ENCODE measurements around the gene PODXL2.

Gene PODXL2

GRCh38 chr3:127606086-127606805 is 22.7 kb upstream of the PODXL2 start:
- no peak for DNase-seq (ENCODE audit: low read depth)

GRCh38 chr3:127606981-127607595 is 21.9 kb upstream of the PODXL2 start:
- DNase-seq (ENCODE audit: low read depth): no peak

DNA sequence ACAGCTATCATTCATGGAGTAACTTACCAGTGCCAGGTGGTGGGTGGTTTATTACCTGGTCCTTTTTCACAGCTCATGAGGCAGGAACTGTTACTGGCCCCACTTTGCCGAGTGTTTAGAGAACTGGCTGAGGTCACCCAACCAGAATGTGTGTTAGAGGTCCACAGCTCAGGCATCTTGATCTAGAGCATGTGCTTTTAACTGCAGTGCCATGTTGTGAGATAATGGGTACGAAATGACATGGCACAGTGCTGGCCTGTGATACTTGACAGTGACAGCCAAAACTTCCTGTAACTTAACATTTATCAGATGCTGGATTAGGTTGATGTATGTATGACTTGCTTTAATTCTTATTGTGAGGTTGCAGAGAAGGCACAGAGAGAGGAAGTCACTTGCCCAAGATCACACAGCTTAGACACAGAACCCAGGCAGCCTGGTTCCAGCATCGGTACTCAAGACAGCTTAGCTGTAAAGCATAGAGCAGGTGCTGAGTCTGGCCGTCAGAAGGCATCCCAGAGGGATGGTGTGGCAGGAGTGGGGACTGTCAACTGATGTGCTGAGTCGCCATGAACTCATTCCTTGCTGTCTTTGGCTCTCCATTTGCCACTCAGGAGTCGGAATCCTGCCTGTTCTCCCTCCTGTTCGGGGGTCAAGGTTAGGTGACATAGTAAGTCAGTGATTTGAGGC is 21.2 kb upstream of the PODXL2 start:
- DNase-seq (ENCODE audit: low read depth): no peak

DNA sequence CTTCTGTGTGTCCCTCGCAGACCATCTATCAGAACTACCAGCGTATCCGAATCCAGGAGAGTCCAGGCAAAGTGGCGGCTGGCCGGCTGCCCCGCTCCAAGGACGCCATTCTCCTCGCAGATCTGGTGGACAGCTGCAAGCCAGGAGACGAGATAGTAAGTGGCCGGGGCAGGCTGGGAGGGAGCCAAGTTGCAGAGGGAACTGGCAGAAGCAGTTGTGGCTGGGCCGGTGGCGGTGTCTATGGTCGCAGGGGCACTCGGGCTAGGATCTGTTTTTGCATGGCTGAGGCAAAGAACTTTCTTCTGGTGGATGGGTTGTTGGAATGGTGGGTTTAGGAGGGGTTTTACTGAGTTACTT is 20.6 kb upstream of the PODXL2 start:
- DNase-seq (ENCODE audit: low read depth): no peak

- DNase-seq (ENCODE audit: low read depth): no peak
Measured at GRCh38 chr3:127610105-127610504, 18.9 kb upstream of the PODXL2 start.

GRCh38 chr3:127611251-127611650 is 17.7 kb upstream of the PODXL2 start:
- no peak for DNase-seq (ENCODE audit: low read depth)

DNA sequence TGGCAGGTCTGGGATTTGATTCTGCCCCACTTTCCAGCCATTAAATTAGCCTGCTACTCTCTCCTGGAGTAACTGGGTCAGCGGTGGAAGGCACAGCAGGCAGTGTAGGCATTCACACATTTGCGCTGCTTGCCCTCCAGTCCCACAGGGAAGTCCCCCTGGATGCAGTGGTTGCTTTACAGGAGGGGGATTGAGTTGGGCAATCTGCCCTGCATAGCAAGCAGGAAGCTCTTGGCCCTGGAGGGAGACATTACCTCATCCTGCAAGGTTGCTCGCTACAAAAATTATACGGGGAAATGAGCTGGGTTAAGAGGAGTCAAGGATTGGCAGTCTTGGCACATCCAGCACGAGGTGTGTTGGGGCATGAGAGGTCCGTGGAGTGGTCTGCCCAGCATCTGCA is 16.0 kb upstream of the PODXL2 start:
- no peak for DNase-seq (ENCODE audit: low read depth)

DNA sequence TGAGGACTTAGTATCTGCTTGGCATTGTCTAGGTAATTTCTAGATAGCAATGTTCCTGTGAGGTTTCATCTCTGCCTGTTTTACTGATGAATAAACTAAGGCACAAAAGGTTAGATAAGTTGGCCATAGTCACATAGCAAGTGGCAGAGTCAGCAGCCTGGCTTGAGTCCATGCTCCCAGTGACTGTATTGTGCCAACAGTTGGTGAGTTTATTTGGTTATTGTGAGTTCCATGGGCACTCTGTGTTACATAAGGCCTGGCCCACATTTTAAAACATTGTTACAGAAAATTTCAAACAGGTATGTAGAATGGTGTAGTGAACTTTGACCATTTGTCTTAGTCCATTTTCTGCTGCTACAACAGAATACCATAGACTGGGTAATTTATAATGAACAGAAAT is 15.6 kb upstream of the PODXL2 start:
- no peak for DNase-seq (ENCODE audit: low read depth)

GRCh38 chr3:127614928-127615589 is 13.9 kb upstream of the PODXL2 start:
- no peak for DNase-seq (ENCODE audit: low read depth)

GRCh38 chr3:127615631-127616305 is 13.2 kb upstream of the PODXL2 start:
- no peak for DNase-seq (ENCODE audit: low read depth)

DNA sequence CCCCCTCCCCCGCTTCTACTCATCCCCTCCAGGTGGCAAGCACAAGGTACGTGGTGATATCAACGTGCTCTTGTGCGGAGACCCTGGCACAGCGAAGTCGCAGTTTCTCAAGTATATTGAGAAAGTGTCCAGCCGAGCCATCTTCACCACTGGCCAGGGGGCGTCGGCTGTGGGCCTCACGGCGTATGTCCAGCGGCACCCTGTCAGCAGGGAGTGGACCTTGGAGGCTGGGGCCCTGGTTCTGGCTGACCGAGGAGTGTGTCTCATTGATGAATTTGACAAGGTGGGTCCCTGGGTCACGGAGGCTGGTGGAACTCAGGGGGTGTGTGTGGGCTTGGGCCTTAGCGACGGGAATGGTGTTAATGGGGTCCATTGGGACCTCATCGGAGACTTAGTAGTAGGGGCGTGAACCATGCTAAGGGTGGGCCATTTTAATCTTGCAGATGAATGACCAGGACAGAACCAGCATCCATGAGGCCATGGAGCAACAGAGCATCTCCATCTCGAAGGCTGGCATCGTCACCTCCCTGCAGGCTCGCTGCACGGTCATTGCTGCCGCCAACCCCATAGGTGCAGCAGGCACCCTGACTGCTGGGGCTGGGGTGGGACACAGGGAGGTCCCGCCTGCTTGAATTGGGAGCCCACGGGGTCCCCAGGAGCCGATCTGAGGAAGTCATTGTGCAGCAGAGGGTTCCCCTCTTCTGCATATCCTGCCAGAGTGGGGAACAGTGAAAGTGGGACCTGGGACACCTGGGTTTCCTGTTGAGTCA is 12.0 kb upstream of the PODXL2 start:
- DNase-seq (ENCODE audit: low read depth): no peak

GRCh38 chr3:127618891-127619290 is 10.1 kb upstream of the PODXL2 start:
- DNase-seq (ENCODE audit: low read depth): no peak

DNA sequence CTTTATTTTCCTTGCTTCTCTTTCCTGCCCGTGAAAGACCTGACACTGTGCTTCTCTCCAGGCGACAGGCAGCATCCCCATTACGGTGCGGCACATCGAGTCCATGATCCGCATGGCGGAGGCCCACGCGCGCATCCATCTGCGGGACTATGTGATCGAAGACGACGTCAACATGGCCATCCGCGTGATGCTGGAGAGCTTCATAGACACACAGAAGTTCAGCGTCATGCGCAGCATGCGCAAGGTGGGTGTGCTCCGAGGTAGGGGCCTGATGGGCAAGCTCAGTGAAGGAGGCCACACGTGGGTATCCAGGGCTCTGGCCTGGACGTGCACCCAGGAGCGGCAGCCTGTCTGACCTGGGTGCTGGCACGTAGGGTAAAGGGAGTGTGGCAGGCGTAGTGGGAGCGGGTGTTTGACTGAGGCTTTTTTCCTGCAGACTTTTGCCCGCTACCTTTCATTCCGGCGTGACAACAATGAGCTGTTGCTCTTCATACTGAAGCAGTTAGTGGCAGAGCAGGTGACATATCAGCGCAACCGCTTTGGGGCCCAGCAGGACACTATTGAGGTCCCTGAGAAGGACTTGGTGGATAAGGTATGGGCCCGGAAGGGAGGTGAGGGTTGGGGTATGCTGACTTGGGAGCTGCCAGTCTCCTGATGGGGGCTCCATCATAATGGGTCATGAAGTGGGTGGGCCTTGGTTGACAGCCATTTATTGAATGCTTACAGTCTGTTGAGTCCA is 8.2 kb upstream of the PODXL2 start:
- no peak for DNase-seq (ENCODE audit: low read depth)

GRCh38 chr3:127622031-127622430 is 7.0 kb upstream of the PODXL2 start:
- DNase-seq (ENCODE audit: low read depth): no peak

DNA sequence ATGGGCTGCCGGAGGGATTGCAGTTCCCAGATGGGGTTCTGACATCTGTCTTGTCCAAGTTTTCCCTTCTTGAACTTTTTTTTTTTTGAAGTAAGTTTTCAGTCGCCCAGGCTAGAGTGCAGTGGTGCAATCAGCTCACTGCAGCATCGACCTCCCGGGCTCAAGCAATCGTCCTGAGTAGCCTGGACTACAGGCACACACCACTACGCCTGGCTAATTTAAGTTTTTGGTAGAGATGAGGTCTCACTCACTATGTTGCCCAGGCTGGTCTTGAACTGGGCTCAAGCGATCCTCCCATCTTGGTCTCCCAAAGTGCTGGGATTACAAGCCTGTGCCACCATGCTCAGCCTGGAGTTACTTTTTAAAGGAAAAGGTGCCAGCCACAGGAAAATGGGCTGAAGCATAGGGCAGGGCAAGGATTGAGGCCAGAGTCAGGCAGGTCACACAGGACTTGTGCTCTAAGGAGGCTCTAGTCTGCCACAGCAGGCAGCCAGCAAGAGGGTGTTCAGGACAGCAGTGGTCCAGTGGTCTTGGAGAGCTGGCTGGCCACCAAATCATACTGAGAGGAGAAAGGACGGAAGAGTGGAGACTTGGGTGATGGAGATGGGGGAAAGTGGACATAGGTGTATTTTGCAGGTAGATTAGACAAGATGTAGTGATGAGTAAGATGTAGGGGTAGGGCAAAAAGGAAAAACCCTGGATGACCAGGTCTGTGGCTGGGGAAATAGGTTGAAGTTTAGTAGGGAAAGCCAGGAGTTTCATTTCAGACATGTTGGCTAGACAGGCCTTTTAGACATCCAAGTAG is 6.0 kb upstream of the PODXL2 start:
- DNase-seq (ENCODE audit: low read depth): no peak

- no peak for DNase-seq (ENCODE audit: low read depth)
Measured at GRCh38 chr3:127624063-127624462, 4.9 kb upstream of the PODXL2 start.

DNA sequence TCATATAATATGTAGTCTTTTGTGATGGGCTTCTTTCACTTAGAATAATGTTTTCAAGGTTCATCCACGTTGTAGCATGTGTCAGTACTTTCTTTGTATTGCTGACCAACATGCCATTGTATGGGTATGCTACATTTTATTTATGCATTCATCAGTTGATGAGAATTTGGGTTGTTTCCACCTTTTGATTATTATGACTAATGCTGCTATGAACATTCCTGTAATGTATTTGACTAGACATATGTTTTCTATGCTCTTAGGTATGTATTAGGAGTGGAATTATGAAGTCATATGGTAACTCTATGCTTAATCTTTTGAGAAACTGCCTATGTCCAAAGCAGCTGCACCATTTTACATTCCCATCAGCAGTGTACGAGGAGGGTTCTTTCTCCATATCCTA is 3.2 kb upstream of the PODXL2 start:
- DNase-seq (ENCODE audit: low read depth): no peak

- no peak for DNase-seq (ENCODE audit: low read depth)
Measured at GRCh38 chr3:127628426-127628787, 578 bp upstream of the PODXL2 start.

DNA sequence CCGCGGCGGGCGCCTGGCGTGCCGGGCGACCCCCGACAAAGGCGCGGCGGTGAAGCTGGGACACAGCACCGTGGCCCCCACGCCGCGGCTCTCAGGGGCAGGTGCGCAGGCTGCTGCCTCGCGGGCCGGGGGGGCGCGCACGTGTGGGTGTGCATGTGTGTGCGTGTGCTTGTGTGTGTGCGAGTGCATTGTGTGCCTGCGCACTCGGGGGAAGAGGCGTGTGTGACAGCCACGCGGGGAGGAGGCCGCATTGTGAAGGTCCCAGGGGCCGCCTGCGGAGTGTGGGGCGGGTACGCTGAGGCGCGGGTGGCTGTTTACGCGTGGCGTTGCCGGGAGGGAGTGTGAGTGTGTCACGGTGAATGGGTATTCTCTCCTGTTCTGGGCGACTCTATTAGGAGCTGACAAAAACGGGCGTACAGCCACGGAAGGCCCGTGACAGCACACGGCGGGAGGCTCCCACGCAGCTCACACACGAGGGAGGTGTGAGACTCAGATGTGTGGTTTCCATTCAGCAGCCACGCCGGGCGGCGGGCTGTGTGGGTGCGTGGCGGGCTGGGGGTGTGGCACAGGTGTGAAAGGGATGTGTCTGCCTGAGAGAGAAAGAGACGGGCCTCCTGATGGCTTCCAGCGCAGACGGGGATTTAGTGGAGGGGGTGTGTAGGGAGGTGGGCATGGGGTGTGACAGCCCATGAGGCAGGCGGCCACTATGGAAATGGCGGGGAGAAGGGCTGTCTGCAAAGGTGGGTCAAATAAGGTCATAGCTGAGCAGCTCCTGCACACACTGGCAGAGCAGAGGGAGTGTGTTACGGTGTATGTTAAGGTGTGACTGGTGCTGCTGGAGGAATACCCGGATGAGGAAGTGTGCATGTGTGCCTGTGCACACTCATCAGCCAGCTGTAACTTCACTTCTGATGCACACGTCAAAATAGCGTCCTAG is 750 bp downstream of the PODXL2 start:
- DNase-seq (ENCODE audit: low read depth): no peak

Data from fibroblast of the conjunctiva (primary cell).